ENCODE measurements around the gene CD164L2.

The CD164L2 gene

DNA sequence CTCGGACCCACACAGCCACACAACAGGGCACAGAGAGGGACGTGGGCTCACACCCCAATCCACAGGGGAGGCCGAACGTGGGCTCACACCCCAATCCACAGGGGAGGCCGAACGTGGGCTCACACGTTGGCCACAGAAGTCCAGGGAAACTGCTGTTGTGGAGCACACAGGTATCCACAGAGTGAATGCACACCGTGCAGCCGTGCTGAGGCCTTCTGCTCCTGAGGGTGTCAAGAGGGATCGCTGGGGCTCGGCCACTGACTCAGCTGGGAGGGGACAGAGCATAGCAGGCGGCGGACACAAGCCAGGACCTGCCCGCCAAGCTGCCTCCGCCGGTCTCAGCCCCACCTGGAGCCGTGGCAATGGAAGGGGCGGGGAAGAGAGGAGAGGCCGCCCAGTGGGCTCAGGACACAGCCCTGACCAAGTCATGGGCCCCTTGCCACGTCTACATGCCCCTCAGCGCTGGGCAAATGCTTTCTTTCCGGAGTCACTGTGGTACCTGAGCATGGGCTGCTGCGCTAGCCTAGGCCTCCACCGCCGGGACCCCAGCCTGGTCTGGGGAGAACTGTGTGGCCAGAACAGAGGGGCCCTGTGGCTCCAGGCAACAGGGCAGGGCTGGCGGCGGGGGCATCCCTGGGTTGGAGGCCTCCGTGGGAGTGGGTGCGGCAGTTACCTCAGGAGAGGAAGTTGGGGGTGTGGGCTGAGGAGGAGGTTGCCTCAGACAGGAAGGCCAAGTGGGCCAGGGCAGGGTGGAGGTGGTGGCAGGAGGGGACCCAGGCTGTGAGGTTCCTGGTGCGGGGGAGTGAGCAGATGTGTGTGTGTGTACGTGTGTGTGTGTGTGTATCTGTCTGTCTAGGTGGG is 40.1 kb downstream of the CD164L2 start:
- peak; percentile 90 for DNase-seq

- DNase-seq: no peak
These were observed 40.7 kb downstream of the CD164L2 start for GRCh38 chr1:27342391-27342777.

GRCh38 chr1:27341525-27342252 is 41.4 kb downstream of the CD164L2 start, which contains the start of gene SYTL1:
Gene SYTL1 (plus strand): TSS chr1:27342022. CDS start chr1:27345335, 3,313 bp downstream.
- peak; percentile 86 for DNase-seq

GRCh38 chr1:27339213-27339612 is 43.9 kb downstream of the CD164L2 start:
- no peak for DNase-seq

DNA sequence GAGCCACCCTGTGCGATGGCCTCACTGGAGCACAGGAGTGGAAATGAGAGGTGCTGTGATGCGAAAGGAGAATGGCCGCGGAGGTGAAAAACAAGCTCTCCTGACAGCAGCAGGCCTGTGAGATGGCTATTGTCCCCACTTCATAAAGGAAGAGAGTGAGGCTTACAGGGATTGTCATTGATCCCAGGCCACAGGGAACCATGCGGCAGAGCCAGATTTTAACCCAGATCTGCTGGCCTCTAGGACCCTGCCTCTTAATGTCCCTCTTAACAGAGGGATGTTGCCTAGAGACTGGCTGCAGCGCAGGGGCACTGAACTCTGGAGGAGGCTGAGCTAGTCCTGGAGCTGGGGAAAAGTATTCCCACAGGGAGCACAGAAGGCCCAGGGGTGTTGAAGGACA is 44.4 kb downstream of the CD164L2 start:
- DNase-seq: no peak

DNA sequence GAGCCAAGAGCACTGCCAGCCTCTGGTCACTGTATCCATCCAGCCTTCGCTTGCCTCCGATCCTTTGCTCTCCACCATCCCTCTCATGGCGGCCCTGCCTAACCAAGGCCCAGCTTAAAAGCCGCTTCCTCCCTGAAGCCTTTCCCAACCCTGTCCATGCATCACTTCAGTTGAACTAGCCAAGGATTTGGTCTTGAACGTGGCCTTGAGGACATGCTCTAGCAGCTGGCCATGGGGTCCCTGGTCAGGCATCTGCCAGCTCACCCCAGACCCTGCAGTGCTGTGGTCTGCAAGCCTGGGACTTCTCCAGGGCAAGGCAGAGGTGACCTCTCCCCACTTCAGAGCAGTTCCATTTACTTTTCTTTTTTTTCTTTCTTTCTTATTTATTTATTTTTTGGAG is 46.4 kb downstream of the CD164L2 start:
- DNase-seq: no peak

DNA sequence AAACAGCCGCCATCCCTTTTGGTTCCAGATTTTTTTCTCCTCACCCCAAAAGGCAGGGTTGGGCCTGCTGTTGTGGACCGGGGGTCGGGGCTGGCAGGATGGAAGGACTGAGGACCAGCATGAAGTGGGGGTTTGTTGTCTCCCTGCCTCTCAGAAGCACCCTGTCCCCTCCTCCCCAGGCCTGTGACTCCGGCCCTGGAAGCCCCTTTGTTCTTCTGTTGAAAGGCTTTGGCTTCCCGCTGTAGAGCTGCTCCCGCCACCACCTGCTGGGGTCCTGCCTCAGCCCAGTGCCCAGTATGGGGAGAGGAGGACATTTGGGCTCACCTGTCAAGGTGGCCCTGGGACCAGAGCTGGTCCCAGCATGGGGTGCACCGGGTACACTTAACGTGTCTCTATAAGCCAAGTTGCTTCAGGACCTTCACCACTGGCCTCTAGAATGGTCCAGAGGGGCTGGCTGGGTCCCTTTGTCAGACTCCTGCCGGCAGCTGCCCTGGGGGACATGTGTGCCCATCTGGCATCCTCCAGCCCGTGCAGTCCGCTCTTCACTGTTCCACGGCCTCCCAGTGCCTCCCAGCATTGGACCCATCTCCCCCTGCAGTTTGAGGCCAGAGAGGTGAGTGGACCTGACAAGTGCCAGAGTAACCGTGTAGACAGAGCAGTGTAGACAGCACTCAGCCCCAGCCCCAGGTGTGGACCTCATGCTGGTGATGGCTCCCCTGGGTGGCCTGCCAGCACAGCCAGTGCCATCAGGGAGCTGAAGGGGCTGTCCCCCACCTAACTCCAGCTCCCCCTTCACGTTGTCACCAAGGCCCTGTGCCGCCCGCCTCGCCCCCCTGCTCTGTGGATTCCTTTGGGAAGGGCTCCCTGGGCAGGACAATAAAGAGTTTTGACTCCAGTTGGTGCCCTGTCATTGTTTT is 47.4 kb downstream of the CD164L2 start:
- no peak for DNase-seq

- DNase-seq: no peak
These were observed 49.3 kb downstream of the CD164L2 start for GRCh38 chr1:27333717-27334279.

GRCh38 chr1:27332536-27333281 is 50.4 kb downstream of the CD164L2 start:
- peak; percentile 16 for DNase-seq

- DNase-seq: no peak
These were observed 51.2 kb downstream of the CD164L2 start for GRCh38 chr1:27331922-27332321.

- DNase-seq: no peak
These were observed 51.7 kb downstream of the CD164L2 start for GRCh38 chr1:27331426-27331825.

GRCh38 chr1:27330786-27331185 is 52.3 kb downstream of the CD164L2 start:
- no peak for DNase-seq

Data from DMS79 (cell line).